ENCODE results near the gene MCU. TPM values are rescaled to one million over a fixed set of nuclear protein-coding genes. Genes with fewer than 3 reads are reported as not detected.

MCU gene
- total RNA-seq, 1 experiment from 2014 or later, result 70.2 TPM

GRCh38 chr10:72834183-72834825, 142.4 kb downstream of the MCU start:
- TF ChIP-seq CTCF (IDR thresholded peaks at IDR 0.05; ENCODE audit: unreplicated experiment), result peak; percentile 31
- H3K36me3 Mint-ChIP-seq (ENCODE audit: insufficient read depth, unreplicated experiment), result peaks cover 7% of the 10 kb centered on the region

GRCh38 chr10:72840319-72840718, 148.4 kb downstream of the MCU start:
- Mint-ChIP-seq H3K4me3 (ENCODE audit: low read depth, unreplicated experiment) (no peak overlapping the region), H3K9me3 (ENCODE audit: low read depth, unreplicated experiment) (no peaks in the 10 kb centered on the region), H3K27me3 (ENCODE audit: unreplicated experiment) (no peaks in the 10 kb centered on the region), H3K4me1 (ENCODE audit: low read depth, unreplicated experiment) (no peaks in the 10 kb centered on the region), H3K27ac (ENCODE audit: unreplicated experiment) (no peak overlapping the region), H3K36me3 (ENCODE audit: insufficient read depth, unreplicated experiment) (no peaks in the 10 kb centered on the region)
- CTCF ChIA-PET, result no interaction called here
- no peak for TF ChIP-seq CTCF (IDR thresholded peaks at IDR 0.05; ENCODE audit: unreplicated experiment)
- BruUV-seq (replicated peaks), result no TSS peak
- DNase-seq, result no peak
- intact Hi-C loops (cut with micrococcal nuclease; ENCODE audit: unreplicated experiment), result no loop called here

More at GRCh38 chr10:72834183-72834825, 142.4 kb downstream of the MCU start:
- no peaks in the 10 kb centered on the region for H3K27me3 Mint-ChIP-seq (ENCODE audit: unreplicated experiment)
- H3K4me3 Mint-ChIP-seq (ENCODE audit: low read depth, unreplicated experiment), result no peak overlapping the region
- no TSS peak for BruUV-seq (replicated peaks)
- H3K9me3 Mint-ChIP-seq (ENCODE audit: low read depth, unreplicated experiment), result no peaks in the 10 kb centered on the region
- peak; percentile 59 for DNase-seq
- CTCF ChIA-PET, result interaction anchor here (0.6 to 2.1 kb wide), 17 partner anchors 12 to 479 kb away, joined by 3 to 26 read pairs (median 4); partner anchors contain the start of genes DNAJB12 and MCU
- intact Hi-C loops (cut with micrococcal nuclease; ENCODE audit: unreplicated experiment), result loop anchor here (1.0 to 10.0 kb wide), 2 partner anchors 140 to 210 kb away; partner anchors contain the start of gene MICU1
- H3K27ac Mint-ChIP-seq (ENCODE audit: unreplicated experiment), result no peak overlapping the region
- H3K4me1 Mint-ChIP-seq (ENCODE audit: low read depth, unreplicated experiment), result peaks cover 41% of the 10 kb centered on the region

GRCh38 chr10:72841487-72841886, 149.5 kb downstream of the MCU start:
- Mint-ChIP-seq H3K9me3 (ENCODE audit: low read depth, unreplicated experiment) (no peaks in the 10 kb centered on the region), H3K4me3 (ENCODE audit: low read depth, unreplicated experiment) (no peak overlapping the region), H3K27ac (ENCODE audit: unreplicated experiment) (no peak overlapping the region), H3K27me3 (ENCODE audit: unreplicated experiment) (no peaks in the 10 kb centered on the region), H3K36me3 (ENCODE audit: insufficient read depth, unreplicated experiment) (peaks cover 6% of the 10 kb centered on the region), H3K4me1 (ENCODE audit: low read depth, unreplicated experiment) (peaks cover 9% of the 10 kb centered on the region)
- intact Hi-C loops (cut with micrococcal nuclease; ENCODE audit: unreplicated experiment), result no loop called here
- no peak for DNase-seq
- BruUV-seq (replicated peaks), result no TSS peak
- TF ChIP-seq CTCF (IDR thresholded peaks at IDR 0.05; ENCODE audit: unreplicated experiment), result no peak
- CTCF ChIA-PET, result no interaction called here

GRCh38 chr10:72842164-72842563, 150.2 kb downstream of the MCU start:
- Mint-ChIP-seq H3K9me3 (ENCODE audit: low read depth, unreplicated experiment) (no peaks in the 10 kb centered on the region), H3K27ac (ENCODE audit: unreplicated experiment) (no peak overlapping the region), H3K4me1 (ENCODE audit: low read depth, unreplicated experiment) (peaks cover 14% of the 10 kb centered on the region), H3K4me3 (ENCODE audit: low read depth, unreplicated experiment) (no peak overlapping the region), H3K27me3 (ENCODE audit: unreplicated experiment) (no peaks in the 10 kb centered on the region), H3K36me3 (ENCODE audit: insufficient read depth, unreplicated experiment) (peaks cover 10% of the 10 kb centered on the region)
- CTCF ChIA-PET, result no interaction called here
- no peak for DNase-seq
- TF ChIP-seq CTCF (IDR thresholded peaks at IDR 0.05; ENCODE audit: unreplicated experiment), result no peak
- intact Hi-C loops (cut with micrococcal nuclease; ENCODE audit: unreplicated experiment), result no loop called here
- BruUV-seq (replicated peaks), result no TSS peak

Measured in Calu3 (cell line).